Activated CD4-positive, alpha-beta T cell treated with anti-CD3 and anti-CD28 coated beads, Interleukin-2, amount 50 U/mL, for 4 hours (primary cell): Measurements from ENCODE around the gene SLC6A11.

Source experiments
- DNase-seq, 2 experiments: peaks; one replicate each; pipeline ENCODE4 v3.0.0-alpha.2; 2020

The SLC6A11 gene

DNA sequence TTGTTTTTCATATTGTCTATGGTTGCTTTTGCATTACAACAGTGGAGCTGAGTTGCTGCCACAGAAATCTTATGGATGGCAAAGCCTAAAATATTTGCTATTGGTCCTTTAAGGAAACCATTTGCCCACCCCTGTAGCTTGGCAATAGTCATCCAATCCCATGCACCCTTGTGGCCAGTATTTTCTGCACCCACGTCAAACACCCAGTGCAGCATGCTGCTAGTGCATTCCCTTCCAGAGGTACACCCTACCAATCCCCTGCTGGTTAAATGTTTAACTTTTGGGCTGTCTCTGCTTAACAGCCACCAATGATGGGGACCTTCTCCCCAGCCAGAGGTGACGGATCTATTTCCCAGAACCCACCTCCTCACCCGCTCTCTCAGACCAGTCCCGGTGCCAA, 23.8 kb upstream of the SLC6A11 start:
- no peak for DNase-seq

DNA sequence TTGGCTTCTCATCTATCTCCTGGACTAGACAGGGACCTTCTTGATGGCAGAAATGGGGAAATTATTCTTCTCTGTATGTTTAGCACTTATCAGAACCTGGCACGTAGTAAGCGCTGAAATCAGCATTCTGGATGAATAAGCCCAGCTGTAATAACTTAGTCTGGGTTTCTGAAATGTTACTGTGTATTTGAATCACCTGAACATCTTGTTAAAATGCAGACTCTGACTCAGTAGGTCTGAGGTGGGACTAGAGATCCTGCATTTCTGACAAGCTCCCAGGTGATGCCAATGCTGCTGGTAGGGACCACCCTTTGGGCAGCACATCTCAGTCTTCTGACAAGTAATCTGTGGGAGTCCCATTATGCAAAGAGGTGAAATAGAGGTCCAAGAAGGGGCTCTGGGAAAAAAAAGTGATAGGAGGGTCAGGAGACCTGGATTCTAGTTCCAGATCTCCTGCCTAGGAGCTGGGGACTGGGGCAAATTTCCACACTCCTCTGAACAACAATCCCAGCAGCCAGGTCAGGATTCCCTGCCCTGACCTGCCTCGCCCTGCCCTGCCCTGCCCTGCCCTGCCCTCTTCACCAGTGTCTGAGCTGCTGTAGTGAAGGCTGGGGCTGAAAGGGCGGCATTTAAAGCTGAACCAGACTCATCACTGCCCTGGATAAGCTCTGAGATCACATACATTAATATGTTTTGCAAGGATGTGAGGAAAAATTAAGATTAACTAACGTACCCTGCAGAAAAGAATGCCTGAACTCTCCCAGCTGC, 17.2 kb upstream of the SLC6A11 start:
- DNase-seq: no peak

DNA sequence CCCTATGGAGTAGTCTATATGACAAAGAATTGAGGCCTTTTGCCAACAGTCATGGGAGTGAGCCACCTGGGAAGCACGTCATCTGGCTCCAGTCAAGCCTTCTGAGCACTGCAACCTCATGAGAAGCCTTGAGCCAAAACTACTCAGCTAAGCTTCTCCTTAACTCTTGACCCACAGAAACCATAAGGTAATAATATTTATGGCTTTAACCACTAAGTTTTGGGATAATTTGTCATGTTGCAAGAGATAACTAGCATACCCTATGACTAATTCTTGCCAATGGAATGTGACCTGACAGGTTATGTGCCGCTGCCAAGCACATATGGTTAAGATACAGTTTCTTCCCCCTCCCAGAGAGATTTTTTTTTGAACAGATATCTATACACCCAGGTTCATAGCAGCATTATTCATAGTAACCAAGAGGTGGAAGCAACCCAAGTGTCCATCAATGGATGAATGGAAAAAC, 11.8 kb upstream of the SLC6A11 start:
- DNase-seq: no peak

DNA sequence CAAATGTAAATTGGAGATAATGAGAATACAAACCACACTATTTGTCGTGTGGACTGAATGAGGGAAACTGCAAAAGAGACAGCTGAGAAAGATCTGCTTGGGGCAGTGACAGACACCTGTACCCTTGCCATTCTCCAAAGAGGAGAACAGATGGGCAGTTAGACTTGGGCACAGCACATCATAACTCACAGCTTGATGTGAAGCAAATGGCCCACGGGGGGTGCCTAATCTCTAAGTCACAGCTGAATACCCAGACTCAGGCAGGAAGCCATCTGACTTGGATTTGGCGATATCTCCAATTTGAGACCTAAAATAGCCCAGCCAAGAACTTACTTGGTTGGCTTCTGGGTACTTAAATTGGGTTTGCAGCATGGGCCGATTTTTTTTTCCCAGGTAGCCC, 10.0 kb upstream of the SLC6A11 start:
- no peak for DNase-seq

DNA sequence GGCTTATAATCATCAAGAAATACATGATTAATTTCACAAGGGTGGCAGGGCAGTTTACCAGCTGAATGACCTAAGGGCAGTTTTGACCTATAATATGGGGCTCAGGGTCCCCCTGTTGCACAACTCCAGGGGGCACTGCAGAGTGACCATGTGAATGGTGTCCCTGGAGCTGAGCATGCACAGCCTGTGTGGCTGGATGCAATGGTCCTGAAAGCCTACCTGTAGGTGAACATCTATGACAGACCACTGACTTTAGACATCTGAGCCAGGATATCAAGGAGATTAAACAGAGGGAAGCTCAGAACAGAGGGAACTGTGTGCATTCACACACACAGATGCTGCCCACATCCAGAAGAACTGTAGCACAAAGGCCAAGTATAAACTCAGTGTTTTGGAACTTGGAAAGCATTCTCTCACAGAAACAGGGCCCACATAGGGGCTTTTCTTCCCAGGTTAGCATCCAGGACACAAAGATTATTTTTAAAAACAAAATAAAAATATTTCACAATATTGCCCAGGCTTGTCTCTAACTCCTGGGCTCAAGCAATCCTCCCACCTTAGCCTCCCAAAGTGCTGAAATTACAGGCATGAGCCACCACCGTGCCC, 7.8 kb upstream of the SLC6A11 start:
- no peak for DNase-seq

DNA sequence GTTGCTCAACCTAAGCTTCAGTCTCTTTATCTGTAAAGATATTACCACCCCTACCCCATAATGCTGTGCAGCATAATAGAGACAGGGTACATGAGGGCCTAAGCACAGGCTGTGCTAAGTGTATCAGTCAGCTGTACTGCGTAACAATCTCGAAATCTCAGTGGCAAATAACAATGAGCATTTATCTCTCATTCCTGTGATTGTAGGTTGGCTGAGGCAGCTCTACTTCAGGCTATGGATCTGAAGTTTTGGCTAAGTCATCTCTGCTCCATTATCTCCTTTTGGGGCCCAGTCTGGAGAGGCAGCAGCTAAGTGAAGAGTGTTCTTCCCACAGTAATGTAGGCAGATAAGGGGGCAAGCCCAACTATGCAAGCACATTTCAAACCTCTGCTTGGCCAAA, 7.1 kb upstream of the SLC6A11 start:
- no peak for DNase-seq

DNA sequence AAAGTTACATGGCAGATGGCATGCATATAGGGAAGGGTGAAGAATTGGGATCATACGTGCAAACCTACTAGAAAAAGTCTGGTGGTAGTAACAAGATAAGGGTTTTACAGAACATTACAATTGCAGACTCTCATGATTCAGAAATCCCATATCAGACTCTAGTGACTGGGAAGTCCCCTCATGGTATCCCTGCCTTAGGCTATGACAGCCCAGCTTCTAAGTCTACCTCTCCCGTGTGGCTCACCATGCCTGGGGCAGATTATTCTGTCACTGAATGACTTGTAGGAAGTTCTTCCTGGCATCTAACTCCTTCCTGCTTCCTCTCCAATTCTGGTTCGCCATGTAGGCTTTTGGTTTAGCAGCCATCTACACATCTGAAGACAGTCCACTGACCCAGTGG, 5.7 kb upstream of the SLC6A11 start:
- no peak for DNase-seq

DNA sequence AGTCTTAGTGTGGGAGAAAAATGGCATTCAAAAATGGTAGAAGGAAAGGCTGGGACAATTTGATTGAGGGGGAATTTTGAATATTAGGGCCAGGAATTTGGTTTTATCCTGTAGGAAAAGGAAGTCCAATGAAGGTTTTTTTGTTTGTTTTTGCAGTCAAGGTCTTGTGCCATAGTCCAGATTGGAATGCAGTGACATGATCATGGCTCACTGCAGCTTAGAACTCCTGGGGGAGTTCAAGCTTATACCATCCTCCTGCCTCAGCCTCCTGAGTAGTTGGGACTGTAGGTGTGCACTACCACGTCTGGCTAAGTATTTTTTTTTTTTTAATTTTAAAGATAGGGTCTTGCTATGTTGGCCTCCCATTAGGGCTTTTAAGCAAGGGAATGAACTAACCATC, 2.6 kb upstream of the SLC6A11 start:
- no peak for DNase-seq

DNA sequence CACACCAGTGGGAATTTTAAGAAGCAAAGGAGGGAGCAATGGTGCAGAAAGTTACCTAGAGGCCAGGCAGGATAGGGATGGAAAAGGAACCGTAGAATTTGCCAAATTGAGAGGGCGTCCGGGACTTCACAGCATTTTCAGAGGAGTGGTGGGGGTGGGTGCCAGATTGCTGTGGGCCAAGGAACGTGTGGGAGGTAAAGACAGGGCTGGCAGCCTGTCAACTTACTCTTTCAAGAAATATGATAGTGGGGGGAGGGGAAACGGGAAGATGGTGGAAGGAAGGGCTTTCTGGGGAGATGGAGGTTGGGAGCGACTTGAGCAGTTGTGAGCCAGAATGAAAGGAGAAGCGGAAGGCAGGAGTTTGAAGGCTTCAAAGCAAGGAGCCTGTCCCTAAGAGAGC, 1.4 kb upstream of the SLC6A11 start:
- no peak for DNase-seq

DNA sequence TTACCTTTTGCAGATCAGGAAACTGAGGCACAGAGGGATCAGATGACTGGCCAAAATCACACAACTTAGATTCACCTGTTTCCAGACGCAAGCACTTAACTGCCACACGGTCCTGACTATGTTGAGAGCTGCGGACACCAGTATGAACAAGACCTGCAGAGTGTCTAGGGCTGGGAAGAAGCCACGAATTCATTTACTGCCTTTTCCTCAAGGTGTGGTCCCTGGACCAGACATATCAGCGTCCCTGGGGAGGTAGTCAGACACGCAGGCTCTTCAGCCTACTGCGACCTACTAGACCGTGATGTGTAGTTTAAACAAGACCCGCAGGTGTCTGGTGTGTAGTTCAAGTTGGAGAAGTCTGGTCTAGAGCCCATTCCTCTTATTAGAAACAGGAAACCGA, 541 bp upstream of the SLC6A11 start:
- no peak for DNase-seq

DNA sequence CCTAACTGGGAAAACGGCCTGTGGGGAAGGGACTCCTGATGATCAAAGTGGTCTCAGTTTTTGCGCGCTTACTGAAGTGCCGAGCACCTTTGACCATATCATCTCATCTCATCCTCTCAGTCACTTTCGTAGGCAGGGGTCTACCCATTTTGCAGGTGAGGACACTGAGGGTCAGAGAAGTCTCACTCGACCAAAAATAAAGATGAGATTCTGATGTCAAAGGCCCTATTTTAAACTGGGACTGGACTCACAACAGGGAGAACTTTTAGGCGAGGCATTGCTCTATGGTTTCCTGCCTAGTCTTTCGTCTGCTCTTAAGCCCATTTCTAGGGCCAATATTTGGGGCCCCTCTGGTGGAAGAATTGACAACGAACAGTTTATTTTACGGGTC, 830 bp downstream of the SLC6A11 start:
- DNase-seq: no peak

DNA sequence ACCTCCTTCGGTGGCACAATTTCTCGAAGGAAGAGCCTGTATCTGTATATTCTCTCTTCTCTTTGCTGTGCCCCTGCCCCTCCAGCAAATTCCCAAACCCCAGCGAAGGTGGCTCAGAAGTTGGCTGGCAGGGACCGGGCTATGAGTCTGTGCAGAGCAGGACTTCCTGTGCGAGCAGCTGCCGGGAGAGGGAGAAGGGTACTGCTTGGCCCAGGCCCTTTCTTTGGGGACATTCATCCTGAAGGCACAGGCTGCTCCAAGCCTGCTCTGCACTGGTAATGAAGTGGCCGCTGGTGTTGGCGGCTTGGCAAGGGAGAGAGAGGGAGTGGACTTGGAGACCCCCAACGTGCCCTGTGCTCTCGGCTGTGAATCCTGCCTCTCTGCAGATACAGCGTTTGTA, 1.5 kb downstream of the SLC6A11 start:
- no peak for DNase-seq

DNA sequence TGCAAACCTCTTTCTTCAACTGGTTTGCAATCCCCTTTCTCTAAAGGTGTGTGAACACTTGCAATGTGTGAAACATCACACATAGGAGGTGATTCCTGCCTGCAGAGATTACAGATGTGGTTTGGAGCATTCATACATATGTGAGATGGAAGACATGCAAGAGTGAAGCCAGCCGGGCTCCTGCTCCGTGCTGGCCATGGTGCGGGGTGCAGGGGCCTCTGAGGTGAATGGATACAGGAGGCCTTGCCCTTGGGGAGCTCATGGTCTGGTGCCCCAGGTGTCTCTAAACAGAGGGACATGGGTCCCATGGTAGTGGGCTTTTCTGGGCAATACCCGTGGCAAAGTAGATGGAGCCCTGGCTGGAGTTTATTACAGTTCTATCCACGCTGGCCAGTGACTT, 6.0 kb downstream of the SLC6A11 start:
- no peak for DNase-seq

DNA sequence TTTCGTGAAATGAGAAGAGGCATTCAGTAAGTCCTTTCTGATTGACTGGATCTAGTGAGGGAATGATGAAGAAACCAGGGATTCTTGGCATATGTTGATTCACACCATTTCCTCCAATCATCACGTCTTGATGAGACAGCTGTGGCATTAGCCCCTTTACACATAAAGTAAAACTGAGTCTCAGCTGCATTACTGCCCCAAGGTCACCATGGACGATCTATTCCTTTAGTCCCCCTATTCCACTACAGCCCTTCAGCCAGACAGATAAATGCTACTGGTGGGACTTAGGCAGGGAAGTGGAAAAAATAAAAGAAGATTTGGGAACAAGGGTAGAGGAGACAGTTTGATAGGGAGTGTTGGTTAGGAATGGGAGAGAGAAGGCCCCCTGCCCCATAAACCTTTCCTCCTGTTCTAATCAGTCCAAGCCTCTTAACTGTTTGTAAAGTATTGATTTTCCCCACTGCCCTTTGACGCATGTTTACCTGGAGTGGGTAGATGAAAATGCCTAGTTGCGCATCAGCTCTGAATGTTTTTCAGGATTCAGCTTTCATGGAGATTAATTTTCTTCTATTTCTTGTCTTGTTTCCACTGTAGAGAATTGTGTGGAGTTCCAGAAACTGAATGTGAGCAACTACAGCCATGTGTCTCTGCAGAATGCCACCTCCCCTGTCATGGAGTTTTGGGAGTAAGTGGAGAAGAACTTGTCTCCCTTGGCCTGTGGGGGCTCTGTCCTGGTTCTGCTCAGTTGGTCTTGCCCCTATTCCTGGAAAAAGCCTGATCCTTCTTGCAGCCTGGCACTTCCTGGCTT, 6.9 kb downstream of the SLC6A11 start:
- no peak for DNase-seq

DNA sequence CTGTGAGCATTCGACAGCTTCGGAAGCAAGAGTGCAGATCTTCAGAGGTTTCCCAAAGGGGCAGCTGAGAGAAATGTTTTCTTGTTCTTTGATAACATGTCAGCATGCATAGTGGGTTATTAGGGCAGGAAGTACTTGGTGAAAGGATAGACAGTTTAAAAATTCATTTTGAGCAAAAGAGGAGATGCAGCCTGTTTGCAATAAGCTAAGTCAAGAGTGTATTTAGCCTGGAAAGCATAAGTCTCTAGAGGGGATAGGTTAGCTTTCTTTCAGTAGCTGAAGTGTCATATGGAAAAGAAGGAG, 7.4 kb downstream of the SLC6A11 start:
- DNase-seq: no peak

DNA sequence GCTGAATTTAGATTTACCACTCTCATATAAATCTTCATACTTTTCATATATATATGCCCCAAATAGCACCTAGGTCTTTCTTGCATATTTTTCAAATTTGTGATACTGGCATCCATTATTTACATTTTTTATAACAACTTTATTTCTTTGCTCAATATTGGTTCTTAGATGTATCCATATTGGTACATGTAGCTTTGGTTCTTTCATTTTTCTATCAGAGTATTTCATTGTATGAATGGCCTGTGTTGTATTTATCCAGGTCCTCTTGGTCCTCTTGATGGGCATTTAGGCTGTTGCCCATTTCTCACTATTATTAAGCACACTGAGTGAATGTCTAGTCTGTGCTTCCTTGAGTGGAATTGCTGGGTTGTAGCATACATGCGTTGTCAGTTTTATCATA, 8.4 kb downstream of the SLC6A11 start:
- no peak for DNase-seq

DNA sequence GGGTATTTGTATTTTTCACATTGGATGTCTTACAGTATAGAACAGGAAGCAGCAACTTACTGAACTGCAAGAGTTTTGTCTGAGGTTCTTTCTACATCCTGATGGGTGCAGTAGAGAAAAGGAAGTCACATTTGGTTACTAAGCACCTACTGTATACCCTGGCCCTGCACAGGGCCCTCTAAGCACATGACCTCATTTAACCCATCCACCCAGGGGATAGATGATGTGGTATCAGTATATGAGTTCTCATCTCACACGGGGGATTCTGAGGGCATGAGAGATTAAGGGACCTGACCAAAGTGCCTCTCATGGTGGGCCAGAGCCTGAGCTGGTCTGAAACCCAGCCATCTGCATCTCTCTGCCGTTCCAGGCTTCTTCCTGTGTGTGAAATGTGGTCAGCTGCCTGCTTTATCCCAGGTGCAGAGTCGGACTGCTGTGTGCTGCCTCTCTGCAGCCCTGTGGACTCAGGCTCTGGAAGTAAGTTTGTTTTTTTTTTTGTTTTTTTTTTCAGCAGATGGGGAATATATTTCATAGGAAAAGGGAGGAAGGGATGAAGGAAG, 17.9 kb downstream of the SLC6A11 start:
- DNase-seq: no peak

DNA sequence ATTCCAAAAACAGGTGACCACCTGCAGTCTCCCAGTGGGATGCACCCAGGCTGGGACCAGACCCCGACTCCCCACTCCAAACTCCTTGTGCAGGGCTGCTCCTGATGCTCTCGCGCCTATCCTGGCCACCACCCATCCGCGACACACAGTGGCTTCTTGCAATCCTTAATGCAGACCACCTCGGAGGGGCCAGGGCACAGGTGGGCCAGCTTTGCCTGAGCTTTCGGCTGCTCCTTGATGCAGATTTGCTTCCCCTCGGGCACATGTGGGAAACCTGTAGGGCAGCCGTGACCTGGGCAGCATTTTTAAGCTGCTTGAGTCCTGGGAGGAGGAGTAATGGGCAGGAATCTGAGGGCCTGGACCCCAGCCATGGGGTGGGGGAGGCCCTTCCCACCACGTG, 18.9 kb downstream of the SLC6A11 start:
- no peak for DNase-seq

DNA sequence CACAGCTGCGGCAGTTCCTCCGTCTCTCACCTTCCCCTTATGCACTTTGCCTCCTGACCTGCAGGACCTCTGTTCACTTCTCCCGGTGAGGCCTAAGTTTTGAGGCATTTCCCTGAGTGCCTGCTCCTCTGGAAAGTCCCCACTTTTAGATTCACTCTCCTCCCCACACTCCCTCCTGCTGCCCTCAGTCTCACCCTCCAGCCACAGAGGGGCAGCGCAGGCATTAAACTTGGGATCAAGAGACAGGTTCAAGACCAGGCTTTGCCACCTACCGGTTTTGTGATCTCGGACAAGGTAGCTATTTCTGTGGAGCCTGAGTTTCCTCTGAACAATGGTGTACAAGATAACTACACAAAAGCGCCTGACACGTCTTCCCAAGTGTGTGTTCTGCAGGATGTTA, 19.4 kb downstream of the SLC6A11 start:
- DNase-seq: no peak

DNA sequence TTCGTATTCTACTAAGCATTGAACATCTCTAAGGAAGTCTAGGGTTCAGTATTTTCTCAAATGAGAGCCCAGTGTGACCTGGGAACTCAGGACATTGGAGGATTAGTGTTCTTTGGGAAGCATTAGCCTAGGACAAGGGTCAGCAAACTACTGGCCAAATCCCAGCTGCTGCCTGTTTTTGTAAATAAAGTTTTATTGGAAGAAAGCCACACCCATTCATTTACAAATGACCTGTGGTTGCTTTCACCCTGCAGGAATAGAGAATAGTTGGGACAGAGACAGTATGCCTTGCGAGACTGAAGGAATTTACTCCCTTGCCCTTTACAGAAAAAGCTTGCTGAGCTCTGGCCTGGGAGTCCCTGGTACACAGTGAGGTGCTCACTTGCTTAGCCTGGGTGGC, 20.6 kb downstream of the SLC6A11 start:
- DNase-seq: no peak

DNA sequence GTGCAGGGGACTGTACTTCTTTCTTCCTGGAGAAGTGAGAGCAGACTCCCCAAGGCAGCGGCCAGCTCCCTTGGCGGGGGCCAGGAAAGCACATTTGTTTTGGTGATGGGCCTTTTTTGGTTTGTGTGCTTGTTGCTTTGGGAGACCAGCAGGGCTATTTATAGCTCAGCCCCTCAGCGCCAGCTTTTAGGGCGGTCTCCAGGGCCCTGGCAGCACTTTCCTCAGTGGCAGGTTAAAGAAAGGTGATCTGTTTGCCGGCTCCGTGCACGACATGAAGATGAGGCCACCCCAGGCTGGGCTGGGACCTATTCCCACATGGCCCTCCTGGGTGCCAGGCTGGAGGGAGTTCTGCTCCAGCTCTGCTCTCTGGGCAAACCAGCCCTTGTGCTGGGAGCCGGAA, 21.8 kb downstream of the SLC6A11 start:
- no peak for DNase-seq

DNA sequence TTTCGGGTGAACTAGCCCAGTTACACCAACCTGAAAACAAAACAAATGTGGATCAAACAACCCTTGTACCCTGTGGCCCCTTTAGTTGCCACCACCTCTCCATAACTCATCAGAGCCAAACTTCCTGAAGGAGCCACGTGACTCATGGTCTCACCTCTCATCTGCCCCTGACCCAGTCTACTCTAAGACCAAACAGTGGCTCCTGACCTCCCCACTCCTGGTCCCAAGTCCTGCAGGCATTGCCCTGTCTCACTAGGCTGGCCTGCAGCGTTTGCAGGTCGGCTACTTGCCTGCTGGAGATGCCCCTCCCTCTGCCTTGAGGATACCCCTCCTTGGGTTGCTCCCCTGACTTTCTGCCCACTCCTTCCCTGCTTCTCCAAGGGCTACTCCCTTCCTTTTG, 23.1 kb downstream of the SLC6A11 start:
- no peak for DNase-seq

DNA sequence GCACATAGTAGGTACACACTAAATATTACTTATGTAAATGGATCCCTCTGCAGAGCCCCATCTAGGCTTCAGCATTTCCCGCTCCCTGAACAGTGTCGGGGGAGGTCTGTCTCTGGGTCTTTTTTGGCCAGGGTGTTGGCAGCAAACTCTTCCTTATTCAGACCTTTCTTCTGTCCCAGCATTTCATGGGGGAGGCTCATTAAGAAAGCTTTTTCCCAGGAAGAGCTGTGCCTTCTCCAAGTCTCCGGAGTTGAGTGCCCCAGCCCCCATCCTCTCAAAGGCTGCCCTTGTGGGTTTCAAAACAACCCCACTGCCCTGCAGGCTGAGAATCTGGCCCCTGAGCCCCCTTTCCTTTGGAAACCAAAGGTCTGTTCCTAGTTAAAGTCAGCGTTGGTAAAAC, 25.1 kb downstream of the SLC6A11 start:
- no peak for DNase-seq

DNA sequence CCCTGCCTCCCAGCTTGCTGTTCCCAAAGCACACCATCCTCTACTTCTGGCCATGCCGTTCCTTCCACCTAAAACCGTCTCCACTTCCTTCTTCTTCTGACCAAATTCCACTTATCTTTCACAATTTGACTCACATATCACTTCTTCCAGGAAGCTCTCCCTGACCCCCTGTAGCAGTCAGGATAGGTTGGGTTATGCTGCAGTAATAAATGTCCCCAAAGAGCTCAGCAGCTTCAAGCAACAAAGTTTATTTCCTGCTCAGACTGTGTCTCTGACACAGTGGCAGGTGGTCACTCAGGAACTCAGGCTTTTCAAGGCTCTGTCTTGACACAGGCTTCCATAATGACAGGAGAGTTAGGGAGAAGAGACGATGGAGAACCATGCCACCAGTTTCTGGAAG, 27.4 kb downstream of the SLC6A11 start:
- no peak for DNase-seq
